SK-N-SH (cell line): ENCODE results near the gene ZBTB8OS. TPM values are rescaled to one million over a fixed set of nuclear protein-coding genes. Genes with fewer than 3 reads are reported as not detected.

Experiments used
- CTCF ChIA-PET: fragments of 300-600, 350-600 bp; formaldehyde crosslinking; extraction: SDS; loops from one replicate; lab custom pipeline; 2021; lab: Yijun Ruan, JAX
- POLR2A ChIA-PET: fragments of 350-600 bp; sonication (Branson Sonifier 250); formaldehyde crosslinking; extraction: SDS; loops from one replicate; lab custom pipeline; 2020; ENCODE audit warnings: antibody characterized with exemption, inconsistent platforms; lab: Yijun Ruan, JAX
- DNase-seq: peaks from one replicate; pipeline ENCODE4 v3.0.0; 2012
- H2AFZ ChIP-seq: fragments of 200-600 bp; sonication (generic); 2 replicates; pipeline ENCODE4 v1.8.1; 2016; ENCODE audit warnings: antibody characterized with exemption, mild to moderate bottlenecking, low read depth
- H3F3A ChIP-seq: fragments of 200-600 bp; sonication (generic); replicated peaks from 2 replicates; pipeline ENCODE3; 2016; ENCODE audit warnings: antibody characterized with exemption, mild to moderate bottlenecking; ENCODE audit not compliant: insufficient read depth
- H3K27ac ChIP-seq, 2 experiments: fragments of 200-500 bp in 1 of 2; fragments of 200-600 bp in 1 of 2; sonication (Bioruptor generic) in 1 of 2; sonication (generic), shearing (Covaris generic) in 1 of 2; 2 replicates each; pipeline versions ENCODE4 v1.5.1 to v1.6.1; 2014 to 2016; ENCODE audit warnings: low read depth in 2 of 2, inconsistent platforms in 1 of 2, low read length in 1 of 2, mild to moderate bottlenecking in 1 of 2, mixed read lengths in 1 of 2
- H3K27me3 ChIP-seq: fragments of 200-600 bp; sonication (generic), shearing (Covaris generic); 2 replicates; pipeline ENCODE4 v1.6.1; 2016; ENCODE audit warnings: mixed run types; ENCODE audit not compliant: insufficient read depth
- H3K36me3 ChIP-seq, 2 experiments: fragments of 200-500 bp in 1 of 2; fragments of 200-600 bp in 1 of 2; sonication (Bioruptor generic) in 1 of 2; sonication (generic) in 1 of 2; replicated peaks in 1 of 2; 2 replicates each; pipeline versions ENCODE3 to v1.5.1; 2014 to 2016; ENCODE audit warnings: low read length in 1 of 2, mild to moderate bottlenecking in 1 of 2; ENCODE audit not compliant: insufficient read depth in 2 of 2, control insufficient read depth in 1 of 2
- H3K4me1 ChIP-seq, 2 experiments: fragments of 200-500 bp in 1 of 2; fragments of 200-600 bp in 1 of 2; sonication (Bioruptor generic) in 1 of 2; sonication (generic), shearing (Covaris generic) in 1 of 2; 2 replicates each; pipeline versions ENCODE4 v1.5.1 to v1.6.1; 2014 to 2016; ENCODE audit warnings: low read depth in 1 of 2, low read length in 1 of 2, mixed run types in 1 of 2; ENCODE audit not compliant: insufficient read depth in 2 of 2, control insufficient read depth in 1 of 2
- H3K4me2 ChIP-seq: fragments of 200-600 bp; sonication (generic), shearing (Covaris generic); 2 replicates; pipeline ENCODE4 v1.6.1; 2017; ENCODE audit warnings: mixed run types
- H3K4me3 ChIP-seq, 2 experiments: fragments of 200-500 bp in 1 of 2; fragments of 200-600 bp in 1 of 2; sonication (Bioruptor generic) in 1 of 2; sonication (generic), shearing (Covaris generic) in 1 of 2; 2 replicates each; pipeline versions ENCODE4 v1.5.1 to v1.8.1; 2014 to 2016; ENCODE audit warnings: low read depth in 2 of 2, inconsistent platforms in 1 of 2, low read length in 1 of 2, mild to moderate bottlenecking in 1 of 2, mixed read lengths in 1 of 2, moderate library complexity in 1 of 2
- H3K79me2 ChIP-seq: fragments of 200-600 bp; sonication (generic); 2 replicates; pipeline ENCODE4 v1.8.1; 2017; ENCODE audit warnings: mild to moderate bottlenecking; ENCODE audit not compliant: insufficient read depth
- H3K9ac ChIP-seq: fragments of 200-600 bp; sonication (generic); 2 replicates; pipeline ENCODE4 v1.6.1; 2017; ENCODE audit warnings: mixed run types
- H3K9me2 ChIP-seq: fragments of 200-600 bp; sonication (generic); 2 replicates; pipeline ENCODE4 v1.6.1; 2017; ENCODE audit warnings: mixed run types
- H3K9me3 ChIP-seq: fragments of 200-600 bp; sonication (generic); 2 replicates; pipeline ENCODE4 v1.6.1; 2017; ENCODE audit warnings: mixed run types, mild to moderate bottlenecking, moderate library complexity
- H4K20me1 ChIP-seq: fragments of 200-600 bp; sonication (generic); 2 replicates; pipeline ENCODE4 v1.6.1; 2017; ENCODE audit warnings: mild to moderate bottlenecking, mixed run types; ENCODE audit not compliant: insufficient read depth
- CHD2 ChIP-seq: fragments of 150-350 bp; IDR thresholded peaks from 2 replicates; pipeline ENCODE4 v1.6.1; 2018; ENCODE audit warnings: low read length; ENCODE audit not compliant: partially characterized antibody
- CTCF ChIP-seq: fragments of 200-600 bp; sonication (generic); IDR thresholded peaks from 2 replicates; pipeline ENCODE4 v1.6.1; 2017; ENCODE audit warnings: antibody characterized with exemption, mild to moderate bottlenecking, moderate library complexity
- ELF1 ChIP-seq: IDR thresholded peaks from 2 replicates; pipeline ENCODE4 v1.4.0; 2012
- EP300 ChIP-seq, 2 experiments: IDR thresholded peaks; 2 replicates each; pipeline versions ENCODE4 v1.4.0 to v1.6.1; 2012; ENCODE audit warnings: borderline replicate concordance in 1 of 2, low read depth in 1 of 2, low read length in 1 of 2
- FOSL2 ChIP-seq: IDR thresholded peaks from 2 replicates; pipeline ENCODE4 v1.4.0; 2012; ENCODE audit warnings: low read depth, mild to moderate bottlenecking, moderate library complexity, borderline replicate concordance
- FOXJ3 ChIP-seq: sonication (generic); formaldehyde crosslinking; IDR thresholded peaks from 2 replicates; pipeline ENCODE4 v1.5.1; 2020; ENCODE audit warnings: mild to moderate bottlenecking, missing genetic modification reagents
- MEF2A ChIP-seq: IDR thresholded peaks from 2 replicates; pipeline ENCODE4 v1.4.0; 2012; ENCODE audit warnings: low read depth, borderline replicate concordance
- MXI1 ChIP-seq: IDR thresholded peaks from 2 replicates; pipeline ENCODE4 v1.6.1; 2012; ENCODE audit warnings: mild to moderate bottlenecking, low read depth, low read length, improper control_type of control experiment
- NFIC ChIP-seq: IDR thresholded peaks from 2 replicates; pipeline ENCODE4 v1.4.0; 2012; ENCODE audit warnings: borderline replicate concordance
- NRF1 ChIP-seq: IDR thresholded peaks from 2 replicates; pipeline ENCODE4 v1.6.1; 2012; ENCODE audit warnings: low read depth, mild to moderate bottlenecking, low read length
- RAD21 ChIP-seq: IDR thresholded peaks from 2 replicates; pipeline ENCODE4 v1.6.1; 2012; ENCODE audit warnings: mild to moderate bottlenecking, low read length
- RCOR1 ChIP-seq: fragments of 150-350 bp; IDR thresholded peaks from 2 replicates; pipeline ENCODE4 v1.6.1; 2017; ENCODE audit warnings: antibody characterized with exemption, low read length
- RXRA ChIP-seq: IDR thresholded peaks from 2 replicates; pipeline ENCODE4 v1.4.0; 2012; ENCODE audit warnings: low read depth, mild to moderate bottlenecking, borderline replicate concordance
- SIN3A ChIP-seq: IDR thresholded peaks from 2 replicates; pipeline ENCODE4 v1.6.1; 2012; ENCODE audit warnings: low read depth, mild to moderate bottlenecking, low read length, moderate library complexity, borderline replicate concordance
- TAF1 ChIP-seq: IDR thresholded peaks from 2 replicates; pipeline ENCODE4 v1.6.1; 2012; ENCODE audit warnings: low read depth, mild to moderate bottlenecking, low read length, moderate library complexity, borderline replicate concordance
- TCF12 ChIP-seq: IDR thresholded peaks from 2 replicates; pipeline ENCODE4 v1.4.0; 2012
- USF2 ChIP-seq: fragments of 150-350 bp; IDR thresholded peaks from 2 replicates; pipeline ENCODE4 v1.6.1; 2017; ENCODE audit warnings: antibody characterized with exemption, low read length, low read depth, borderline replicate concordance
- WGBS: methylation state at CpG from one replicate; pipeline ENCODE4 v1.1.6; 2017; ENCODE audit warnings: low lambda C conversion rate; 5-methylcytosine and 5-hydroxymethylcytosine counted together
- polyA plus RNA-seq, 3 experiments: library from polyadenylated mRNA; depleted of rRNA; stranded (reverse); fragments of >200 nt; gene quantifications; 2 replicates each; pipeline ENCODE4 v1.2.3, GENCODE V29; 2012
- TF ChIP-seq, protein P1 (sequence below): IDR thresholded peaks from 2 replicates; pipeline ENCODE4 v1.4.0; 2012; ENCODE audit warnings: low read depth, borderline replicate concordance
- TF ChIP-seq, protein P2 (sequence below): IDR thresholded peaks from 2 replicates; pipeline ENCODE4; 2012

Gene ZBTB8OS
- polyA plus RNA-seq, 1 of the 3 experiments (the other 2 are of a cell fraction) = 59.2 TPM

GRCh38 chr1:32627596-32628162, 22.7 kb downstream of the ZBTB8OS start (continued):
- TF ChIP-seq, protein P1, sequence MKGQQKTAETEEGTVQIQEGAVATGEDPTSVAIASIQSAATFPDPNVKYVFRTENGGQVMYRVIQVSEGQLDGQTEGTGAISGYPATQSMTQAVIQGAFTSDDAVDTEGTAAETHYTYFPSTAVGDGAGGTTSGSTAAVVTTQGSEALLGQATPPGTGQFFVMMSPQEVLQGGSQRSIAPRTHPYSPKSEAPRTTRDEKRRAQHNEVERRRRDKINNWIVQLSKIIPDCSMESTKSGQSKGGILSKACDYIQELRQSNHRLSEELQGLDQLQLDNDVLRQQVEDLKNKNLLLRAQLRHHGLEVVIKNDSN = no peak
- TF ChIP-seq ELF1 (no peak), MXI1 (no peak), FOXJ3 (CRISPR knock-in tag) (no peak), TAF1 (no peak)
- TF ChIP-seq, protein P2, sequence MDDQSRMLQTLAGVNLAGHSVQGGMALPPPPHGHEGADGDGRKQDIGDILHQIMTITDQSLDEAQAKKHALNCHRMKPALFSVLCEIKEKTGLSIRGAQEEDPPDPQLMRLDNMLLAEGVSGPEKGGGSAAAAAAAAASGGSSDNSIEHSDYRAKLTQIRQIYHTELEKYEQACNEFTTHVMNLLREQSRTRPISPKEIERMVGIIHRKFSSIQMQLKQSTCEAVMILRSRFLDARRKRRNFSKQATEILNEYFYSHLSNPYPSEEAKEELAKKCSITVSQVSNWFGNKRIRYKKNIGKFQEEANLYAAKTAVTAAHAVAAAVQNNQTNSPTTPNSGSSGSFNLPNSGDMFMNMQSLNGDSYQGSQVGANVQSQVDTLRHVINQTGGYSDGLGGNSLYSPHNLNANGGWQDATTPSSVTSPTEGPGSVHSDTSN = no peak
- TF ChIP-seq, all 33 proteins: peak for 0

- H3K4me3 ChIP-seq = no peak overlapping the region
- no peak overlapping the region for H3K4me2 ChIP-seq
- H3K9me2 ChIP-seq = no peaks in the 10 kb centered on the region
- no peak overlapping the region for H2AFZ ChIP-seq
- H3K79me2 ChIP-seq = peaks cover 8% of the 10 kb centered on the region; the same call in 1 of the 2 replicates
- no peak overlapping the region for H3K27ac ChIP-seq
- TF ChIP-seq NRF1 (no peak), CHD2 (no peak), RCOR1 (no peak), RAD21 (no peak), CTCF (no peak)
- H3F3A ChIP-seq = no peaks in the 10 kb centered on the region
- no peak for DNase-seq
- H4K20me1 ChIP-seq = no peaks in the 10 kb centered on the region
- no peaks in the 10 kb centered on the region for H3K27me3 ChIP-seq
- WGBS = 94% methylated on average over 1 of the region's 1 CpG
- ChIA-PET POLR2A (interaction anchor here (1.6 kb wide), 1 partner anchor 13 kb away, joined by 3 read pairs; no protein-coding TSS in a partner anchor), CTCF (no interaction called here)
- peaks cover 9 to 42% of the 10 kb centered on the region in 2 experiments for H3K36me3 ChIP-seq
- no peak overlapping the region for H3K9ac ChIP-seq
- H3K4me1 ChIP-seq = no peaks in the 10 kb centered on the region
- no peaks in the 10 kb centered on the region for H3K9me3 ChIP-seq
Measured at GRCh38 chr1:32626176-32626575, 24.2 kb downstream of the ZBTB8OS start.

- ChIA-PET POLR2A (no interaction called here), CTCF (interaction anchor here (1.9 kb wide), 1 partner anchor 11 kb away, joined by 4 read pairs; no protein-coding TSS in a partner anchor)
- H4K20me1 ChIP-seq = no peaks in the 10 kb centered on the region
- TF ChIP-seq EP300 (IDR thresholded peaks at IDR 0.05; ENCODE audit: borderline replicate concordance in 1 of 2, low read depth in 1 of 2, low read length in 1 of 2) (no peak), FOSL2 (no peak), SIN3A (no peak), USF2 (no peak), RXRA (no peak), FOXJ3 (CRISPR knock-in tag) (no peak), NFIC (no peak), MEF2A (no peak), TCF12 (no peak), RCOR1 (no peak), MXI1 (no peak)
- TF ChIP-seq, all 33 proteins: peak for 0
- DNase-seq = no peak
- no peaks in the 10 kb centered on the region for H3F3A ChIP-seq
- H3K4me2 ChIP-seq = no peak overlapping the region
- no peaks in the 10 kb centered on the region for H3K4me1 ChIP-seq
- no peak overlapping the region for H3K27ac ChIP-seq
- H3K9me2 ChIP-seq = no peaks in the 10 kb centered on the region
- H3K79me2 ChIP-seq = peaks cover 2% of the 10 kb centered on the region; the same call in 1 of the 2 replicates
- WGBS = 94% methylated on average over 5 of the region's 5 CpGs
- H3K9ac ChIP-seq = no peak overlapping the region
- H3K27me3 ChIP-seq = no peaks in the 10 kb centered on the region
- no peak overlapping the region for H2AFZ ChIP-seq
- no peak overlapping the region for H3K4me3 ChIP-seq
- H3K36me3 ChIP-seq = peaks cover 9 to 47% of the 10 kb centered on the region in 2 experiments
- no peaks in the 10 kb centered on the region for H3K9me3 ChIP-seq
Measured at GRCh38 chr1:32623775-32624174, 26.6 kb downstream of the ZBTB8OS start.
